Measurements from ENCODE around the gene LAMTOR1.
"Not testable (repeated sequence)": the region's sequence is repeated elsewhere in the genome, so short reads cannot be mapped to it uniquely, and the experiment has no call there.

Gene LAMTOR1

DNA sequence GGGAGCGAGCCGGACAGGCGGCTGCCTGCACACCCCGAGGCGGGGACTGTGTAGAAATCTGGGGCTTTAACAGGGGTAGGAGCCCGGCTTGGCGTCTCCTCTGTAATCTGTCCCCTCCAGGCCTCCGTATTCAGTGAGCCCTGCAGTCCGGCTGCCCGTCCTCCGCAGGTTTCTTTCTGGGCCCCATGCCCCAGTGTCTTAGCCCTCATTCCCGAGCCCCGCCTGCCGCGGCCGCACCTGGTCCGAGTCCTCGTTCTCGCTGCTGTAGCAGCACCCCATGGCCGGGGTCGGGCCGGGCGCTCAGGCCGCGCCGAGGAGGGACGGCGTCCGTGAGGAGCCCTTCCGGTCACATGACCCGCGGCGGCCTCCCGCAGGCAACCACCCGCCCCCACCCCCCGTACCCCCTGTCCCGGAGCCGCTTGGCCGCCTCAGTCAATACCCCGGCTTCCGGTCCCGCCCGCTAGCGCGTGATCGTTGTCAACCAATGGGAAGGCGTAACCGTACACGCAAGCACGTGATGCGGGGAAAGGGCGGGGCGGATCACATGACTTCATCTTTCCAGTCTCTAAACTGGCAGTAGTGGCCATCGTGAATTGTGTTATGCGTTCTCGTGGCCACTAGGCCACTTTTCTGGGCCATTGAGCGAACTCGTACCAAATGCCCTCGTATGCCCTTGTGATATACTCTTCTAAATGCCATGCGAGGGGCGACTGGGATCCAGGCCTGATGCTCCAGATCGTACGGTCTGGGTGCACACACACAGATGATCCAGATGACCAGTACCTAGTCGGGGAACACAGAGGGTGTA is at the start of gene LAMTOR1:
TSS of gene LAMTOR1 (minus strand) at position 352 of the 808 bp plus-strand sequence. CDS start at position 279, 73 bp downstream.
- DNase-seq = peak; percentile 98

DNA sequence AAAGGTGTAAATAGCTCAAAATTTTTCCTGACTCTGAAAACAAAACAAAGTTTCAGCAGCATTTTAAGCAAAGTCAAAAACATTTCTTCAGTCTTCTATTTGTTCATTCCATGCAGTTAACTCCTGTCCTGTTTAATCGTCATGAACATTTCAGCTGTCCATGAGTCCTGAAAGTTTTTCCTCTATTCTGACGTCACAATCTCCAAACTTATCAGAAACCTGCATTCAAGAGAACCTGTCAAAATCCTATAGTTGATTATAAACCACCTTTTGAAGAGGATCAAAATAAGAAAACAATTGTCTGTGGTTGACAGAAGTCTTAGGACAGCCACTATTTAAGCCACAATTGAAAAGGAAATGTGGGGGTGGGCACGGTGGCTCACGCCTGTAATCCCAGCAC is 47.8 kb upstream of the LAMTOR1 start:
- DNase-seq = no peak

DNA sequence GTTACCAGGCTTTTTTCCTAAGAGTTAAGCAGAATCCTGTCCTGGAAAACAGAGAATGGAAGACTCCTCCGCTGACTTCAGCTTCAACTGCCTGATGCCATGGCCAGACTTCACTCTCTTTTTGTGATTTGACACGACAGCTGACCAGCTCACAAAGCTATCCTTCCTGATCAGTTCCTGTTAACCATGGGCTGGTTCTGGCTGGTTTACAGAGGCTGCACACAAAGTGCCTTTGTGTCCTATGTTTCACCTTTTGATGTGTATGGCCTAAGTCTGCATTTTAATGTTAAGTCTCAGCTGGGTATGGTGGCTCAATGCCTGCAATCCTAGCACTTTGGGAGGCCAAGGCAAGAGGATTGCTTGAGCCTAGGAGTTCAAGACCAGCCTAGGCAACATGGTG is 43.5 kb upstream of the LAMTOR1 start:
- DNase-seq = no peak

DNA sequence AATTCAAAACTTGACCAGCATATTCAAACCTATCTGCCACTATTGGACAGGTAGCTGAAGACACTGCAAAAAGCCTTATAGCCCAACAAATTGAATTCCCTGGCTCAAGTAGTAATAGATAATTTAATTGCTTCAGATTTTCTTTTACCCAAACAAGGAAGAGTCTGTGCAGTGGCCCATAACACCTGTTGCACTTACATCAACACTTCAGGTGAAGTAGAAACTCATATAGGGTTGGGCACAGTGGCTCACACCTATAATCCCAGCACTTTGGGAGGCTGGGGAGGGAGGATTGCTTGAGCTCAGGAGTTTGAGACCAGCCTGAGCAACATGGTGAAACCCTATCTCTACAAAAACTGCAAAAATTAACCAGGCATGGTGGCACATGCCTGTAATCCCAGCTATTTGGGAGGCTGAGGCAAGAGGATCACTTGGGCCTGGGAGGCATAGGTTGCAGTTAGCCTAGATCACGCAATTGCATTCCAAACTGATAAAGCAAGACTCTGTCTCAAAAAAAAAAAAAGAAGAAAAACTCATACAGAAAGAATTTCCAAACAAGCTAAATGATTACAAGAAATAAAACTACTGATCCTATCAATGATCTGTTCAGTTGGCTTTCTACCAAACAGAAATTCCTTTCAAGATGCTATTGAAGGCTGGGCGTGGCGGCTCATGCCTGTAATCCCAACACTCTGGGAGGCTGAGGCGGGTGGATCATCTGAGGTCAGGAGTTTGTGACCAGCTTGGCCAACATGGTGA is 41.9 kb upstream of the LAMTOR1 start:
- DNase-seq = no peak

DNA sequence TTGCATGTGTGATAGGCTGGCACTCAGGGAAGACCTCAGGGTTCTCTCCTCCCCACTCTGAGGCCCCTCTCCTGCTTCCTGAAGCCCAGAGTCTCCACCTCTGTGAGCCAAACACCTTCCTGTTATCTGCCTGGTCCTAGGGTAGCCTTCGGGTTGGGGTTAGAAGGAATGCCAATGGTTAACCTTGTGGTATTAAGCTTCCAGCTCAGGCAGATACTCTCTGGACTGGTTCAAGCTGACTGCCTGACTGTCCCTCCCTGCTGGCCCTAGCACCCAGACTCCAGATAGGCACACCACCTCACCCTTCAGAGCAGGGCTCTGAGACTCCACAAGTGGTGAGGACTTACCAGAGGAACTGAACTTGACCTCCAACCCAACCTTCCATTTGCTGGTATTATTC is 39.4 kb upstream of the LAMTOR1 start:
- DNase-seq = not testable (repeated sequence)

DNA sequence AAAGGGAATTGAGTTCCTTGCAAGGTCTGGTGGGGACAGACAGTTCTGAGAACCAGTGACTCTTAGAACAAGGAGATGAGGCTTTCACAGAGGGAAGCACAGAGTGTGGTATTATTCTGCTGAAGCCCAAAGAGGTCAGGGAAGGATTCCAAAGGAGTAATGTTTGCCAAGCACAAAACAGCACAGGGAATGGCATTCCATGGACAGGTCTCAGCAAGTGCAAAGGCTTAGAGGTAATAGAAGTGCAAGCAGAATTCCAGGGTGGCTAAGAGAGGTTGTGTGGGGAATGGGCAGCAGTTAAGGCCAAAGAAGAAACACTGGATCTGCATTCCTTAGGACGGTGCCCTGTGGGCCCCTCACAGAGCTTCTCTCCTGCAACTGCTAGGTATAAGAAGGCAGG is 39.0 kb upstream of the LAMTOR1 start:
- DNase-seq = not testable (repeated sequence)

DNA sequence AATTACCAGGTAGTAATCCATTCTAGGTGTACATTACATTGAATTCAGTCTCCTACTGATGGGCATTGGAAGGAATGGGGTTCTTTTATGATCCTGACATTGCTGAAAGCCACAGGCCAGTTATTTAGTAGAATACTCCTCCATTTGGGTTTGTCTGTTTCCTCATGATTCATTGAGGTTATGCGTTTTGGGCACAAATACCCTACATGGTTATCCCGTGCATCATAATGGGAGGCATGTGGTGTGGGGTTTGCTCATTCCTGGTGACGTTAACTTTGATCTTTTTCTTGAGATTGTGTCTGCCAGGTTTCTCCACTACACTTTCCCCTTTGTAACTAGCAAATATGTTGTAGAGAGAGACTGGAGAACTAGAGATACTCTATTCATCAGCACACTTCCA is 38.0 kb upstream of the LAMTOR1 start:
- DNase-seq = no peak

DNA sequence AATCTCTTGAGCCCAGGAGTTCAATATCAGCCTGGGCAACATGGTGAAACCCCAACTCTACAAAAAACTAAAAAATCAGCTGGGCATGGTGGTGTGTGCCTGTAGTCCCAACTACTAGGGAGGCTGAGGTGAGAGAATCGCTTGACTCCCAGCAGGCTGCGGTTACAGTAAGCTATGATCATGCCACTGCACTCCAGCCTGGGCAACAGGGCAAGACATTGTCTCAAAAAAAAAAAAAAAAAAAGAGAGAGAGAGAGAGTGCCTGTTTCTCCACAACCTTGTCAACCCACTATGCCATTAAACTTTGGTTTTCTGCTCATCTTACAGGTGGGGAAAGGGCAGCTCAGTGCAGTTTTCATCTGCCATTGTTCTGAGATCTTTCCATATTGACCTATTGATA is 37.6 kb upstream of the LAMTOR1 start:
- DNase-seq = no peak

DNA sequence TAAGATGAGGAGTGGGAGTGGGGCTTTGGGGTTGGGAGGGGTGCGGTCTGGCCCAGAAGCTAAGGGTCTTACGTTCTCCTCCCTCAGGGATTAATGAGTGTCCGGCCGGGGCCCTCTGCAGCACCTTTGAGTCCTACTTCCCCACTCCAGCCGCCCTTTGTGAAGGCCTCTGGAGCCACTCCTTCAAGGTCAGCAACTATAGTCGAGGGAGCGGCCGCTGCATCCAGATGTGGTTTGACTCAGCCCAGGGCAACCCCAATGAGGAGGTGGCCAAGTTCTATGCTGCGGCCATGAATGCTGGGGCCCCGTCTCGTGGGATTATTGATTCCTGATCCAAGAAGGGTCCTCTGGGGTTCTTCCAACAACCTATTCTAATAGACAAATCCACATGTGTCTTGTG is 36.4 kb upstream of the LAMTOR1 start:
- no peak for DNase-seq

DNA sequence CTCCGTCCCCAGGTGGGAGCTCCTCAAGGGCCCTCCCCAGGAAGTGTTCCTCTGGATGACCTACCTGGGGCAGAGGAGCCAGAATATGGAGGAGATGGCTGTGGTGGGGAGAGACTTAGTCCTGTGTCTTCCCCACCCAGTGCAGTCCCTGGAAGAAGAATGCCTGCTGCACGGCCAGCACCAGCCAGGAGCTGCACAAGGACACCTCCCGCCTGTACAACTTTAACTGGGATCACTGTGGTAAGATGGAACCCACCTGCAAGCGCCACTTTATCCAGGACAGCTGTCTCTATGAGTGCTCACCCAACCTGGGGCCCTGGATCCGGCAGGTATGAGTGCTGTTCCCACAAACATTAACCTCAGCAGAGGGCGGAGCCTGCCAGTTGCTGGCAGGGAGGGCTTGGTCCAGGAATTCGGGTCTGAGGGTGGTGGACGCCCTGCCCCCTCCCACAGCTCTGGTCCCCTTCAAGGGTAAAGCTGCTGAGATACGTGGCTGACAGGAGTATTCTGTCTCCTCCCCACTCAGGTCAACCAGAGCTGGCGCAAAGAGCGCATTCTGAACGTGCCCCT is 35.8 kb upstream of the LAMTOR1 start:
- no peak for DNase-seq

DNA sequence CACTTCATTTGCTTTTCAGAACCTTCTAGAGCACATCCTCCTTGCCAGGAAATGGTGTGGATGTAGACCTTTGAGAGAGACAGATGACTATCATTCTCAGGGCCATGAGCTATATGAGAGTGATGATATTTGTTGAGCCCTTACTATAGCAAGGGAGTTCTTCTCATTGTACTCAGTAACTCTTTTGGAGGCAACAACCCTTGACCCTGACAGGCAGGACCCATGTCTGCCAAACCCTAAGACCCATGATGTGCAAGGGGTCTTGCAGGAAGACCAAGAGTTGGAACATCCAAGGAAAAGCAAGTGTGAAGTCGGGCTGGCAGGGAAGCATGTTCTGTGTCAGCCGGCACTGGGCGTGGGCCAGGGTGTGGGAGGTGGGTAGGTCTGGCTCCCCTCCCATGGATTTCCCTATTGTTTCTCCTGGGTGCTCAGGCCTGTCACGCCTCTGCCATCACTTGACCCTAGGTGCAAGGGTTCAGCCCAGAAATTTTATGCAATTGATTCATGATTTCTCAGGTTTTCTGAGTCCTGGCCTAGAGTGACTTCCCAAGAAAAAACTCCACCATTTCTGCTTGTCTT is 33.7 kb upstream of the LAMTOR1 start:
- DNase-seq = no peak

DNA sequence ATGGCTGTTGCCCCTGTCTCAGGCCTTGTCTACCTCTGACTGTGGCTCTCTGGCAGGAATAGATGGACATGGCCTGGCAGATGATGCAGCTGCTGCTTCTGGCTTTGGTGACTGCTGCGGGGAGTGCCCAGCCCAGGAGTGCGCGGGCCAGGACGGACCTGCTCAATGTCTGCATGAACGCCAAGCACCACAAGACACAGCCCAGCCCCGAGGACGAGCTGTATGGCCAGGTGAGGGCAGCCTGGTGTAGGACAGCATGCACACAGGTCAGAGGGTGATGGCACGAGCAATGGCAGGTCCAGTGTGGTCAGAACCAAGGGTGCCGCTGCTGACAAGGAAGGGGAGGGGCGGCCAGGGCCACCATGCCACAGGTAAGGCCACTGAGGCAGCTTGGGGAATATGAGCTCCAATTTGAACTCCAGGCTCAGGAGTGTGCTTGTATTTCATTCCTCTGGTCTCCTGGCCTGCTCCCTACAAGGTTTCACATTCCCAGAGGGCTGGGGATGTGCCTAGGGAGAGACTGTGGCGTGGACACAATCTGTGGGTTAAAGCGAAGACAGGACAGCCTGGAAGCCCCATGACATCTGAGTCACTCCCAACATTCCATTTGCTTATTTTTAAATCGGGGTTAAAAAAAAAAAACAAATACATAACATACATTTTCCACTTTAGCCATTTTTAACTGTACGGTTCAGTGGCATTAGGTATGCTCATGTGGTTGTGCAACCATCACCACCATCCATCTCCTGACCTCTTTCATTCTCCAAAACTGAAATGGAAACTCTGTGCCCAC is 33.0 kb upstream of the LAMTOR1 start:
- no peak for DNase-seq

DNA sequence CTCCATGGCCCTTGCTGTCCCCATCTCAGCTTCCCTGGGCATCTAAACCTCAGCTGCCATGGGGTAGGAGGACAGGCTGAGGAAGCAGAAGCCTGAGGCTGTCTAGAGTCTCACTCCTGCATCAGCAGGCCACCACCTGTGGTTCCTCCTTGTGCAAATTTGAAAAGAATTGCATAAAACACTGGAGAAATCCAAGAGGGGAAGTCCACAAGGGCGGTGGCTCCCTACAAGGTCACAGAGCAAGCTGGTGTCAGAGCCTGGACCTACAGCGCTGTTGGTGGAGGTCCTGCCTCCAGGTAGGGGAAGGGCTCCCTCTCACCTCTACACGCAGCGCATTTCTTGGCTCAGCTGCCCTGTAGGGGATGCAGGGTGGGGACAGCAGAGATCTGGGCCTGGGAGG is 32.4 kb upstream of the LAMTOR1 start, which contains the start of gene FOLR3:
TSS of gene FOLR3 (plus strand) at position 253 of the 400 bp plus-strand sequence. CDS start 228 bp downstream, outside the sequence.
- not testable (repeated sequence) for DNase-seq

DNA sequence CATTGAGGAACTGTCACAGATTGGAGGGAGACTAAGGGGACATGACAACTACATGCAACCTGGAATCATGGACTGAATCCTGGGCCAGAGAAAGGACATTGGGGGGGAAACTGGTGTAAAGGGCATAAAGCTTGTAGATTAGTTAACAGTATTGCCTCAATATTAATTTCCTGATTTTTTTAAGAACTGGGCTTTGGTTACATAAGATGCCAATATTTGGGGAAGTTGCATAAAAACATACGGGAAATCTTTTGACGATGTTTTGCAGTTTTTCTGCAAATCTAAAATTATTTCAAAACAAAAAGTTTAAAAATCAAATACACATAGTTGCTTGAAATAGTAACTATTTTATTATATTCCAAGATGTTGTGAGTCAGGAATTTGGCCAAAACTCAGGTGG is 29.5 kb upstream of the LAMTOR1 start:
- no peak for DNase-seq

DNA sequence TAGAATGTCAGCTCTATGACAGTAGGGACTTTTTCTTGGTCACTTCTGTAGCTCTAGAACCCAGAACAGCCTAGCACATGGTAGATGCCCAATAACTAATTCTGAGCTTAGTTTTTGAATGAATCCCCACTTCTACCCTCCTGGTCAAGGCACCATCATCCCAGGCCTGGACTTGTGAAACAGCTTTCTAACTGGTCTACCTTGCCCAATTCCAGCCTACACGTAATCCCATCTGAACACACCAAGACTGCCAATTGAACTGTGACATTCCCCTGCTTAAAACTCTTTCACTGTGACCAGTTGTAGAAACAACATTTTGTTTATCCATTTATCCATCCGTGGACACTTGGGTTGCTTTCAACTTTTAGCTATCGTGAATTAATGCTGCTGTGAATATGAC is 26.3 kb upstream of the LAMTOR1 start:
- no peak for DNase-seq

DNA sequence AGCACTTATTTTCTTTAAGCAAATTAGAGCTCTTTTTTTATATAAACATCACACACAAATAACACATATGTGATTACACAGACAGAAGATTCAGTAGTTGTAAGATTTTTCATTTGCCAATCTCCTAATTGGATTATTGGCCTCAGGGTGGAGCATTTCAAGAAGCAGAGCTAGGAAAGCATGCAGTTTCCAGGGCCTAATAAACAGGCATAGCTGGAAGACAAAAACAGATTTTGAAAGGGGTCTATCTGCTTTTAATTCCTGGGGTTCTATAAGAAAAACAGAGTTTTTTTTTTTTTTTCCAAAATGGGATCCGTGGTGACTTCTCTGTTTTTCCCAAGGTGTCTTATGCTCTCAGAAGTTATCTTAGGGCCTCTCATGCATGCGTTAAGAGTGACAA is 24.8 kb upstream of the LAMTOR1 start:
- DNase-seq = no peak

DNA sequence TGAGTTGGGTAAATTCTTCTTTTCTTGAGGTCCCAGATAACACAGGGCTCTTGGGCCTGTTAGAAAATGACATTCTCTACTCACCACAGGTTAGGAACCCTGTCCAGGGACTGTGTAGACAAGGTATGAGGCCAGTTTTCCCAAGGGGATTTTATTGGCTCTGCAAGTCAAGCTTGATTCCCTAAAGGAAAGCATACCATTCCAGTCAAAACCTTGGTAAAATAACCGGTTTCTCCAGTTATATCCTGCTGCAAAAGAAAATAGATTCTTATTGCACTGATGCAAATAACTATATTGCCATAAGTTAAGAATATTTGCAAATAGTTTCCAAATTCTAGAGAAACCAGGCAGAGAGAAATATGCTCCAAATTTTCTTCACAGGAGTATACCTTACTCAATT is 22.9 kb upstream of the LAMTOR1 start:
- DNase-seq = no peak

DNA sequence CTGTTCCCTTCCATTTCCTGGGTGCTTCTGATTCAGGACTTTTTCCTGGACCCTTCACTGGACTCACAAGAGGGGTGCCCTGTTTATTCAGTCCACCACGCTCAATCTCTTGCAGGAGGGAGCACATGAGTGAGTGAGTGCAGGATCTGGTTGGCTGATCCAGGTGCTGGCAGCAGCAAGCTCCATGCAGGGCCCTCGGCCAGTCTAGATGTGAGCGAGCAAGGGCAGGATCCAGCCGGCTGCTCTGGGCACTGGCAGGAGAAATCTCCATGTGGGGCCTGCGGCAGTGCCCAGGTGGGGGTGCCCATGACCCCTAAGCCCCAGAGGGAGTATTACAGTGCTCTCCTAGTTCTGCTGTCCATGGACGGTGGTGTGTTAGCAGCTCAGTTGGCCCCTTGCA is 20.9 kb upstream of the LAMTOR1 start:
- no peak for DNase-seq

DNA sequence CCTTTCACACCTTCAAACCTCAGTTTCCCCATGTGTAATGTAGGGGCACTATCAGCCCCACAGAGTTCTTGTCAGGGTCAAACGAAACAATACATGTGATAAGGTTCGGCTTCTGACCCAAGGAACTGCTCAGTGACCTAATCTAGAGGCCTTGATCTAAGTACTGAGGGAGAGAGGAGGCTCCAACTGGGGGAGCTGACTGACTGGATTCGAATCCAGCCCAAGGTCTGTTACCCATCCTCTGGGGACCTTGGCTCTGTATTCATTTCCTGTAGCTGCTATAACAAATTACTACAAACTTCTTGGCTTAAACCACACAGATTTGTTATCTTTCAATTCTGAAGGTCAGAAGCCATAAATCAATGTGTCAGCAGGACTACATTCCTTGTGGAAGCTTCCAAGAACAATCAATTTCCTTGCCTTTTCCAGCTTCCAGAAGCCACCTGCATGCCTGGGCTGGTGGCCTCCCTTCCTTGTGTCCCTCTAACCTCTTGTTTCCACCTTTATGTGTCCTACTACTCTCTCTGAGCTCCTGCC is 20.1 kb upstream of the LAMTOR1 start:
- no peak for DNase-seq

DNA sequence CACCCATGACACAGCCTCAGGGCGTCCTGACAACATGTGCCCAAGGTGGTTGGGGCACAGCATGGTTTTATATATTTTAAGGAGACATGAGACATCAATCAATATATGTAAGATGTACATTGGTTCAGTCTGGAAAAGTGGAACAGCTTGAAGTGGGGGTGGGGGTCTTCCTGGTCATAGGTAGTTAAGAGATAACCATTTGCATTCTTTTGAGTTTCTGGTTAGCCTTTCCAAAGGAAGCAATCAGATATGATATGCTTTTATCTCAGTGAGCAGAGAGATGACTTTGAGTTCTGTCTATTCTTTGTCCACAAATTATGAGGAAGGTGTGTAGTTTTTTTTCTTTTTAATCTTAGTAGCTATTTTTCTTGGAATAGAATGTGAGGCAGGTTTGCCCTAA is 19.5 kb upstream of the LAMTOR1 start:
- DNase-seq = no peak

DNA sequence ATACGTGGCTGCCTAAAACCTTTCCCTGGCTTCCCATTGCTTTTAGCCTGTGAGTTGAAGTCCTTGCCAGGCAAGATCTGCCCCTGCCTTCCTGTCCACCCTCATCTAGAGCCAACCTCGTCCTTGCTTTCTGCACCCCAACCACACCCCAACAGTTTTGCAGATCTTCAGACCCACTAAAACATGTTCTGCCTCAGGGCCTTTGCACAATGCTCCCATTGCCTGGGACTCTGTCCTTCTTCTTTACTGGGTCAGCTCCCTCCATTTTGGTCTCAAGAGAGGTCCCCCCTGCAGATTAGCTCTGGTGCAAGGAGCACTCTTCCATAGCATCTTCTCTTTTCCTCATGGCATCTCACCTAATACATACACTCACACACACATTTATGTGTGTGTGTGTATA is 17.8 kb upstream of the LAMTOR1 start:
- no peak for DNase-seq

DNA sequence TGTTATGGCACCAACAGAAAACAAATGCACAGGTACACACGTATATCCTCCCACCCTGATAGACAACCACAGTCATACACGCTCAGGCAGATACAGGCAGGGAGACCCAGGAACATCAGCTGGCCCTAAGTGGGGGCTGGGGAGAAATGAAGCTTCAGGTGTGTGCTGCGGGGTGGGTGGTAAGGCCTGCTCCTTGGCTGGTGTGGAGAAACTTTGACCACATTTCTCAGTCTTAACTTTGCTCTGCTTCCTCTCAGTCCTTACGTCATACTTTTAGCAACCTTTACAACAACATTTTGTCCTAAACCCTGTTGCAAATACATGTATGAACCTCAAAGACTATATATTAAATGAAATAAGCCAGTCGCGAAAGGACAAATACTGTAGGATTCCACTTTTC is 16.1 kb upstream of the LAMTOR1 start:
- DNase-seq = no peak
